Measurements from ENCODE around the gene LAMA1.
A peak's percentile ranks its signal among the peaks of the same experiment; 100 is the strongest.
"Not testable (repeated sequence)": the region's sequence is repeated elsewhere in the genome, so short reads cannot be mapped to it uniquely, and the experiment has no call there.

LAMA1 gene

DNA sequence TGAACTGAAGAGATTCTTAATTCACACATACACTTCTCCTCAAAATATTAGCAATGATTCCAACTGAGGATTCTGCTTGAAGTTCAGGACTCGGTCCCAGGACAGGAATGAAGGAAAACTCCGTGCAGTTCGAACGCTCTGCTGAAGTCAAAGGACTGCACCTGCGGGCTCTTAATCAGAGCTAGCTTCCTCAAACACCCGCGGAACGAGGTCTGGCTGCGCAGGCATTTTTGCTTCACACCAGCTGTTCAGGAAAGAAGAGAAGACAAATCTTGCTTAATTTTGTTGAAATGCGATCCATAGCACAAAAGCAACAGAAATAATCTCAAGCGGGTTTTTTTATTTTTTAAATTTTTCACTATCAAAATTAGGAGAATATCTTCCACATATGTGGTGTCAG lies 175.6 kb downstream of the LAMA1 start:
- no peak for DNase-seq

DNA sequence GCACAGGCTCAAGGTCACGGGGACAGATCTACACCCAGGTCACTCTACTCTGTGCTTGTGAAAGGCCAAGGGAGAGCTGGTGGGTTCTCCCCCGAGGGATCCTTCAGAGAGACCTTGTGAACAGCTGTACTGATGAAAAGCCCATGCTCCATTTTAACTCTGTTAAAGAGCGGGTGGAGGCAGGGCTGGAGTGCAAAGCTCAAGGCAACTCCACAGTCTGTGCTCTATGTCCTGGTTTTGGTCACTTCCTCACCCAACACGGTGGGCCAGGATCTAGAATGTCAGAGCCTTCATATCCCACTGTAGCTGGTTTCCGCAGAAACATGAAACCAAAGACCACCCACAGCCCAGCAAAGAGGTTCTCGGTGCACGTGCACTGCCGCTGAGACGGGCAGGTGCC lies 177.1 kb downstream of the LAMA1 start:
- DNase-seq = no peak

DNA sequence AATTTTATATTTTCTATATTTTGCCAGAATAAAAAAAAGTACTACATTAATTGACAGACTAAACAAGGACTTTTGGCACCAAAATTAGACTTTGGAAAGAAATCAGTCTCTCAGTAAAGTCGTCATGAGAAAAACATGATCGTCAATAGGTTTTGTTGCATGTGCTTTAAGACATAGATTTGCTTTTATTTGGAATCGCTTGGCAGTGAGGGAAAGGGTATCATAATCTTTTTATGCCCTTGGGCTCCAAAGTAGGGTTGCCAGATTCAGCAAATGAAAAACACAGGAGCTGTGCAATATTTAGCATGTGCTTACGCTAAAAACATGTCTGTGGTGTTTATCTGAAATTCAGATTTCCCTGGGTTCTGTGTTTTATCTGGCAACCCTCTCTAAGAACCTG lies 177.6 kb downstream of the LAMA1 start:
- DNase-seq = no peak

- DNase-seq = not testable (repeated sequence)
Observed at GRCh38 chr18:6938403-6938802, 179.2 kb downstream of the LAMA1 start.

DNA sequence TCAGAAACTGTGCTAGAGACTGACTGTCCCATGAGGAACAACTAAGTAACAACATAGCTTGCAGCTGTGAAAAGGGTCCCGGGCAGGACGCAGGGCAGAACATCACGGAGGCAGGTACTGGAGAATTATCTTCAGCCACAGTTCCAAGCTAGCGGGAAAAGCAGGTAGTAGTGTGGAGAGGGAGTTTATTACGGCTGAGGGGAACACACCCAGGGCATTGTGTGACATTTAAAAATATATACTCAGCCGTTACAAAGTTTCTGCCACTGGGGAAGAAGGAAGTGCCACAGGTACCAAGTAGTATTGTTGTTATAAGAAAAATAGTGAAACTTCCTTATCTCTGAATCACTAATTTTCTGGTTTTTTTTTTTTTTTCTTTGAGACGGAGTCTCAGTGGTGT lies 179.6 kb downstream of the LAMA1 start:
- no peak for DNase-seq

DNA sequence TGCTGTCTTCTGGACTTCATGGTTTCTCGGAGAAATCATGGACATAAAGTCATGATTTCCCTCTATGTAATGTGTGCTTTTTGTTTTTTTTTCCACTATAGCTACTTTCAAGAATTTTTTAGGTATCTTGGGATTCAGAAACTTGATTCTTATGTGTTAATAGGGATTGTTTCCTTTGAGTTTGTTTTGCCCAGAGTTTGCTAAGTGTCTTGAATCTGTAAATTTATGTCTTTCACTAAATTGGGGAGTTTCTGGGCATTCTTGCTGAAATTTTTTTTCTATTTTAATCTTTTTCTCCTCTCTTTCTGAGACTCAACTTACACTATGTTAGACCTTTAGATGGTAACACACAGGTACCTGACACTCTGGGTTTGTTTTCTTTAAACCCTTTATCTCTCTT lies 182.7 kb downstream of the LAMA1 start:
- no peak for DNase-seq

DNA sequence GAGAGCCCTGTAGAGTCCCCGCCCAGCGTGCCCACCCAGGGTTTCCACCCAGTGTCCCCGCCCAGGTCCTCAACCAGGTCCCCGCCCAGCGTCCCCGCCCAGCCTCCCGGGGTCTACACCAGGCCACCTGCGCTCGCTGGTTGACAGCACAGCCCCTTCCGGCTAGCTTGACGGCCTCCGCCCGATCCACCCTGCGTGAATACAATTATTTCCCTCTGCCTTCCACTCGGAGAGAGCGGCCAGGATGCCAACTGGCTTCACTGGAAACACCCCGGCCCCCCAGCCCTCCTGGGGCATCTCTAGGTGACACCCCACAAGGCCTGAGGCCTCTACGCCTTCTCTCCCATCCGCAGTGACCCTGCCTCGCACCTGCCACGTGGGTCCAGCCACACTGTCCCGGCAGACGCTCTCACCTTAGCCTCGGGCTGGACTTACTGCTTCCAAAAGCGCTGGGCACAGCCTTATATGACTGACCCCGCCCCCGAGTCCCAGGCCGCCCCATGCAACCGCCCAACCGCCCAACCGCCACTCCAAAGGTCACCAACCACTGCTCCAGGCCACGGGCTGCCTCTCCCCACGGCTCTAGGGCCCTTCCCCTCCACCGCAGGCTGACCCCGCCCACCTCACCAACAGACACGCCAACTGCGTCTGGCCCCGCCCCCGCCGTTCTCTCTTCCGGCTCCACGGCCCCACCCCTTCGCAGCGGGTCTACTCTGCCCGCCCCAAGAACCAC lies 188.1 kb downstream of the LAMA1 start:
- no peak for DNase-seq

GRCh38 chr18:6928359-6928758 lies 189.2 kb downstream of the LAMA1 start:
- DNase-seq = no peak

GRCh38 chr18:6927153-6927552 lies 190.4 kb downstream of the LAMA1 start:
- no peak for DNase-seq

GRCh38 chr18:6923220-6923619 lies 194.4 kb downstream of the LAMA1 start:
- DNase-seq = no peak

GRCh38 chr18:6921571-6921970 lies 196.0 kb downstream of the LAMA1 start:
- no peak for DNase-seq

DNA sequence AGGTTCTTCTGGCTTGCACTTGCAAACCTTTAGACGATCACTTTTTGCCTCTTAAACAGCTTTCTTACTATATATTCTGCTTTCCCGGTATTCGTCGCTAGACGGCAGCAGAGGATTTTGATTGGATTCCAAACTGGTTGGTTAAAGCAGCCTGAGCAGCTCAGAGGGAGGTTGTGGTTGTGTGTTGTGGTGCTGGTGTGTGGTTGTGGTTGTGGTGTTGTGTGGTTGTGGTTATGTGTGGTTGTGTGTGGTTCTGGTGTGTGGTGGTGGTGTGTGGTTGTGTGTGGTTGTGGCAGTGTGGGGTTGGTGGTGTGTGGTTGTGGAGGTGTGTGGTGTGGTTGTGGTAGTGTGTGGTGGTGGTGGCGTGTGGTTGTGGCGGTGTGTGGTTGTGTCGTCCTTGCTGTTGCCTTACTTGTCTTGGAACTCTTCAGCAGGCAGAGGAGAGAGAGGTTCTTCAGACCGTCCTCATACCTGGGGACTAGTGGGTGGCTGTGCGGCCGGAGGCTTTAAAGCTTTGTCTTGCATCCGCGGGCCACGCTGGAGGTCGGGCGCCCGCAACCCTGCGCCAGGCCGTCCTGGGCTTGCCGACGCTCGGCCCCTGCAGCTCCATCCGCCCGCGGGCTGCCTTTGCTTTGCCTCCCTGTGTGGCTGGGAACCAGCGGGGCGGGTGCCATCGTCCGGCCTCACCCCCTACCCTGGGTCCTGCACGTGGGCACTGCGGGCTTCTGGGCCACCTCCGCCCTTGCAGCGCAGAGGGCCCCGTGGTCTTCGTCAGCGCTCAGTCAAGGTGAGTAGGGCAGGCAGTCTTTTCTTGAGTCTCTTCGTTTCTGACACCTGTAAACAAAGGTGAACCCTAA lies 197.3 kb downstream of the LAMA1 start:
- peak; percentile 15 to 45 for DNase-seq

DNA sequence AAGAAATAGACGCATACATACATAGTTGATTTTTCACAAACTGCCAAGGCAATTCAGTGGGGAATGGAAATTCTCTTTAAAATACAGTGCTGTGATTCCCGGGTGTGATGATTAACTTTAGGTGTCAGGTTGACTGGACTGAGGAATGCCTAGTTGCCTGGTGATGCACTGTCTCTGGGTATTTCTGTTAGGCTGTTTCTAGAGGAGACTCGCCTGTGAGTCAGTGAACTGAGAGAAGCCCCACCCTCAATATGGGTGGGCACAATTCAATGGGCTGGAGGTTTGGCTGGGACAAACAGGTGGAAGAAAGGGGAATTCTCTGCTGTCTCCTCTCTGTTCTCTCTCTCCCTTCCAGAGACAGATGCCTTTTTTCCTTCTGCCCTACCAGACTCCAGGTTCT lies 200.5 kb downstream of the LAMA1 start:
- DNase-seq = no peak

GRCh38 chr18:6901286-6901926 lies 216.2 kb downstream of the LAMA1 start:
- DNase-seq = no peak

- DNase-seq = no peak
Observed at GRCh38 chr18:6891788-6892187, 225.8 kb downstream of the LAMA1 start.
